Measurements from ENCODE around the gene OLFML2B. TPM values are rescaled to one million over a fixed set of nuclear protein-coding genes. Genes with fewer than 3 reads are reported as not detected.

The OLFML2B gene
- total and polyA plus RNA-seq, 2 of the 13 experiments (the other 11 are each of a cell fraction or from before 2014, with no cell fraction given), result not detected

DNA sequence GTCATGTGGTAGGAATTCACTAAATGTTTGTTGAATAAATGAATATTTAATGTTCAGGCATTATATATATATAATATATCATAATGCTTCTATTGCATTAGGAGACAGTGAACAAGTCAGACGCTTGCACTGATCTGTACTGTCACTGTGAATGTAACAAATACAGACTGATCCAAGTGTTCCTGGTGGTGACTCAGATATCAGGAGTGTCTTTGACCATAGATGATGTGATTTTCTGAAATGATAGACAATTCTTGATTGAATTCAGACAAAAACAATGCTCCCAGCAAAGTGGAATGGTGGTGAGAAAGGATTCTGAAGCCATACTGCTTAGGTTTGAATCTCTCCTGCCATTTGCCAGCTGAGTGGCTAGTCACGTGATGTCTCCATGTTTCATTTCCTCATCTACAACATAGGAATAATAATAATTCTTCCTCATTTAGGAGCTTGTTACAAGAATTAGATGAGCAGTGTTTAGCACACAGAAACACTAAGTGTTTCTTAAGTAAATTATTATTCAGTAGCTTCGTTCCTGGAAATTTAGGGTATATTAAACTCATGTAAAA is 71.0 kb downstream of the OLFML2B start:
- intact Hi-C loops (cut with micrococcal nuclease; ENCODE audit: unreplicated experiment), result no loop called here
- POLR2A ChIA-PET, result no interaction called here
- CTCF ChIA-PET (ENCODE audit: low intra/inter-chr PET ratio, low total read pairs), result no interaction called here

GRCh38 chr1:161951646-161952045 is 72.0 kb downstream of the OLFML2B start:
- Histone ChIP-seq H3K4me1 (ENCODE audit: insufficient read depth, low read length) (no peaks in the 10 kb centered on the region), H3K9me3 (ENCODE audit: low read length) (no peaks in the 10 kb centered on the region), H3K79me2 (ENCODE audit: insufficient read depth, low read length) (no peaks in the 10 kb centered on the region), H3K36me3 (replicated peaks in 1 of 2; ENCODE audit: control insufficient read depth in 1 of 2, insufficient read depth in 2 of 2, low read length in 2 of 2) (no peaks in the 10 kb centered on the region; a peak in 1 of 5 replicates), H3K4me2 (ENCODE audit: low read depth, low read length) (no peak overlapping the region), H3K9ac (ENCODE audit: insufficient read depth, low read depth, low read length) (no peak overlapping the region), H3K27ac (ENCODE audit: extremely low read length, insufficient read depth, low read length) (no peak overlapping the region), H2AFZ (ENCODE audit: low read length) (no peak overlapping the region), H3K4me3 (replicated peaks in 1 of 3; ENCODE audit: insufficient read depth in 1 of 3, low read depth in 2 of 3, low read length in 3 of 3) (no peak overlapping the region), H3K27me3 (ENCODE audit: control insufficient read depth in 1 of 2, insufficient read depth in 2 of 2, low read length in 2 of 2) (no peaks in the 10 kb centered on the region), H4K20me1 (ENCODE audit: insufficient read depth, low read length) (no peaks in the 10 kb centered on the region)
- ChIA-PET POLR2A (no interaction called here), CTCF (ENCODE audit: low intra/inter-chr PET ratio, low total read pairs) (no interaction called here)
- no peak for FAIRE-seq
- WGBS (ENCODE audit: low lambda C conversion rate), result 100% methylated on average over 1 of the region's 1 CpG
- DNase-seq (ENCODE audit: low spot score), result no peak
- in situ Hi-C loops (cut with HindIII; ENCODE audit: extremely low pct_ligation_motif_present, low pct_unique_long_range_greater_than_20kb) (no loop called here), intact Hi-C loops (cut with micrococcal nuclease; ENCODE audit: unreplicated experiment) (no loop called here)
- ATAC-seq, result no peak
- TF ChIP-seq UBTF (CRISPR knock-in tag; IDR thresholded peaks at IDR 0.05) (no peak), KDM5B (CRISPR knock-in tag; IDR thresholded peaks at IDR 0.05; ENCODE audit: borderline replicate concordance) (no peak), ZSCAN12 (CRISPR knock-in tag; IDR thresholded peaks at IDR 0.05) (no peak), CEBPB (IDR thresholded peaks at IDR 0.05; ENCODE audit: borderline replicate concordance, low read depth, low read length) (no peak), ZBTB26 (CRISPR knock-in tag; IDR thresholded peaks at IDR 0.05; ENCODE audit: borderline replicate concordance) (no peak), SAP130 (CRISPR knock-in tag; IDR thresholded peaks at IDR 0.05; ENCODE audit: low read depth) (no peak), NR3C1 (CRISPR knock-in tag; IDR thresholded peaks at IDR 0.05) (no peak), MAFK (conservative IDR thresholded peaks at IDR 0.05 in 1 of 2, IDR thresholded peaks at IDR 0.05 in 1 of 2; ENCODE audit: low read length in 2 of 2) (peak; percentile 48 to 67; a peak in 2 of 4 replicates)
- no TSS peak for BruUV-seq (replicated peaks)

More for the DNA sequence above, 71.0 kb downstream of the OLFML2B start:
- Histone ChIP-seq H3K4me2 (ENCODE audit: low read depth, low read length) (no peak overlapping the region), H3K4me1 (ENCODE audit: insufficient read depth, low read length) (no peaks in the 10 kb centered on the region), H3K4me3 (replicated peaks in 1 of 3; ENCODE audit: insufficient read depth in 1 of 3, low read depth in 2 of 3, low read length in 3 of 3) (no peak overlapping the region), H3K9me3 (ENCODE audit: low read length) (no peaks in the 10 kb centered on the region), H3K27me3 (ENCODE audit: control insufficient read depth in 1 of 2, insufficient read depth in 2 of 2, low read length in 2 of 2) (no peaks in the 10 kb centered on the region), H3K27ac (ENCODE audit: extremely low read length, insufficient read depth, low read length) (no peak overlapping the region), H4K20me1 (ENCODE audit: insufficient read depth, low read length) (no peaks in the 10 kb centered on the region), H3K36me3 (replicated peaks in 1 of 2; ENCODE audit: control insufficient read depth in 1 of 2, insufficient read depth in 2 of 2, low read length in 2 of 2) (no peaks in the 10 kb centered on the region; a peak in 1 of 5 replicates), H3K9ac (ENCODE audit: insufficient read depth, low read depth, low read length) (no peak overlapping the region), H2AFZ (ENCODE audit: low read length) (no peak overlapping the region), H3K79me2 (ENCODE audit: insufficient read depth, low read length) (no peaks in the 10 kb centered on the region)
- ATAC-seq (no peak), DNase-seq (ENCODE audit: low spot score) (no peak), FAIRE-seq (no peak)
- TF ChIP-seq SOX6 (IDR thresholded peaks at IDR 0.05) (no peak), SOX6 (CRISPR knock-in tag; IDR thresholded peaks at IDR 0.05) (no peak), KLF12 (CRISPR knock-in tag; IDR thresholded peaks at IDR 0.05; ENCODE audit: borderline replicate concordance) (no peak)
- 97% methylated on average over 3 of the region's 3 CpGs for WGBS (ENCODE audit: low lambda C conversion rate)
- in situ Hi-C loops (cut with HindIII; ENCODE audit: extremely low pct_ligation_motif_present, low pct_unique_long_range_greater_than_20kb), result no loop called here
- no TSS peak for BruUV-seq (replicated peaks)
